Activated CD4-positive, CD25-positive, alpha-beta regulatory T cell treated with anti-CD3 and anti-CD28 coated beads, Interleukin-2, amount 50 U/mL, for 16 hours (primary cell): Measurements from ENCODE around the gene PLCB2.

ENCODE experiments used
- DNase-seq: peaks from one replicate; pipeline ENCODE4 v3.0.0-alpha.2; 2020; ENCODE audit warnings: low read depth, low spot score

The PLCB2 gene

DNA sequence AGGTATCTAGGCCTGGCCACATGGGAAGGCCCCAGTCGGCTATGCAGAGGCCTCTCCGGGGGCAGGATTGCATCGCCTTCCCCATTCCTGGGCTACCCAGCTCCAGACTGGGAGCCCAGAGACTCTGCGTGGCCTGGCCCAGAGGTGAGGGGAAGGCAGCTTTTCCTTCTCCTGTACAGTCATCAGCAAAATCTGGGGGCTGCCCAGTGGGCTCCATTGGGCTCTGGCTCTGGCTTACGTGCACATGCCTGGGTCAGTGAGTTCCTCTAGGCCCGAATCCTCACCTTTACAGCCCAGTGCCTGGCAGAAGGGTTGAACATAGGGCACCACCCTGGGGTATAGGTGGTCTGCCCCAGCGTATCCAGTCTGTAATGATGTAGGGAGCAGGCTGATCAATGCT is 20.9 kb downstream of the PLCB2 start:
- DNase-seq = no peak

DNA sequence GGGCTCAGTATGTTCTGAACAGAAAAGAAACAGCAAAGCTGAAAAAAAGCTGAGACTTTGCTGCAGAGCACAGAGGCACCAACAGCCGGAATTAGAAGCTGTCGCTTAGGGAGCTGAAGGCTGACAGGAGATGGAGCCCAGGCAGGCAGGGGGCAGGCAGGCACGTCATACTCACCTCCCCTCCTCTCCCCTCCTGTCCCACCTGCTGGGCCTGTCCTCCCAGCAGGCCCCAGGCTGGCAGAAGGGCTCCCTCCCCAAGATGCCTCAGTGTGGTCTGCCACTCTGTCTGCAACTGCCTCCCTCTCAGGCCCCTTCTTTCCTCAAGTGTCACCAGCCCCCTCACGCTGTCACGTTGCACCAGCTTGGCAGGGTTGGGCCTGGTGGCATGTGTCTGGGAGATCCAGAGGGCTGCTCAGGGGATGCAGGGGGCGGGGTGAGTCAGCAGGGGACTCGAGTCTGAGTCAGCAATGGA is 21.6 kb downstream of the PLCB2 start:
- no peak for DNase-seq

- no peak for DNase-seq
Observed at GRCh38 chr15:40285554-40286011, 22.2 kb downstream of the PLCB2 start.

DNA sequence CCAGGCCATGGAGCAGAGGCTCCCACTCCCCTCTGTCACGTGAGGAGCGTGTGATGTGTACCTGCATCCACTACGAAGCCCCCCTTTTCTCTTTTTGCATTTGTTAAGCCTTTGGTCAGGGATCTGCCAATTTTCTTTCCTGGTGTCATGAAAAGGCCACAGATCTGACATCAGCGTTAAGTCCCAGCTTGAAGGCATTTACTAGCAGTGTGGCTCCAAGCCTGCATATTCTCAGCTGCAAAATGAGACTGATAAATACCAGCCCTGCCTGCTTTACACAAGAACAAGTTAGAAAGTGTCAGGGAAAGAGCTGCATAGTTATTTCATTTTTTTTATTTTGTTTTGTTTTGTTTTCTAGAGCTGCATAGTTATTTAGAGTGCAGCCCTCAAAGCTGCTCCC is 22.6 kb downstream of the PLCB2 start:
- no peak for DNase-seq

- DNase-seq = no peak
Observed at GRCh38 chr15:40283615-40284300, 24.0 kb downstream of the PLCB2 start.

DNA sequence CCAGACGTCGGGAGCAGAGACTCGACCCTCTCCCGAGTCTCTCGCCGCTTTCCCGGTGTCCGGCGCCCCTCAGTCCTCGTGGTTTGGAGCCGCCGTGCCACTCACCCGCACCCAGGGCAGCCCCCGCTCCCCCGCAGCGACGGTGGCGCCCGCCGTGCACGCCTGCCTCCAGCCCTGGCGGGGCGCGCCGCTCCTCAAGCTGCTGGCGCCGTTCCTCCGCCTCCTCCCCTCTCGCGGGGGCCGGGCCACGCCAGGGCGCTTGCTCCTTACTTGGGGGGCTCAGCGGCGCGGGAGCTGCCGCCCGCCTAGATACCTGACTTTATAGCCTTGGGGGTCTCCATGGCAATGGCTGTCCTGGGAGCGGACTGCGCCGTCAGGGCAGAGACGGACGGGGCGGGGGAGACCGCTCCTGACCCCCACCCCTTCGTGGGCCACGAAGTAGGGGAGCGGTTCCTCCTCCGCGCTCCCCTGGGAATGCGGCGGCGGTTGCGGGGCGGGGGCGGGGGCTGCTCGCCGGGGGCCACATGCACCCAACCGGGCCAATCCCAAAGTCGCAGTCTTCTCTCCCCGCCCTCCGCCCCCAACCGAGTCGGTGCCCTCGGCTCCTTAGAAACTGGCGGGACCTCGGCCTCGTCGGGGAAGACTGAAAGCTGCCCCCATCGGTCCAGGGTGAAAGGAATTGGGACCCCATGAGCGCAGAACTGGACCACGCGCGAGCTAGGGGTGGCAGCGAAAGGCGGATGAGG is 24.7 kb downstream of the PLCB2 start, which contains the start of gene ANKRD63:
Gene ANKRD63 (minus strand): TSS at position 196 of the 746 bp plus-strand sequence. CDS start 478 bp downstream, outside the sequence.
- DNase-seq = no peak

DNA sequence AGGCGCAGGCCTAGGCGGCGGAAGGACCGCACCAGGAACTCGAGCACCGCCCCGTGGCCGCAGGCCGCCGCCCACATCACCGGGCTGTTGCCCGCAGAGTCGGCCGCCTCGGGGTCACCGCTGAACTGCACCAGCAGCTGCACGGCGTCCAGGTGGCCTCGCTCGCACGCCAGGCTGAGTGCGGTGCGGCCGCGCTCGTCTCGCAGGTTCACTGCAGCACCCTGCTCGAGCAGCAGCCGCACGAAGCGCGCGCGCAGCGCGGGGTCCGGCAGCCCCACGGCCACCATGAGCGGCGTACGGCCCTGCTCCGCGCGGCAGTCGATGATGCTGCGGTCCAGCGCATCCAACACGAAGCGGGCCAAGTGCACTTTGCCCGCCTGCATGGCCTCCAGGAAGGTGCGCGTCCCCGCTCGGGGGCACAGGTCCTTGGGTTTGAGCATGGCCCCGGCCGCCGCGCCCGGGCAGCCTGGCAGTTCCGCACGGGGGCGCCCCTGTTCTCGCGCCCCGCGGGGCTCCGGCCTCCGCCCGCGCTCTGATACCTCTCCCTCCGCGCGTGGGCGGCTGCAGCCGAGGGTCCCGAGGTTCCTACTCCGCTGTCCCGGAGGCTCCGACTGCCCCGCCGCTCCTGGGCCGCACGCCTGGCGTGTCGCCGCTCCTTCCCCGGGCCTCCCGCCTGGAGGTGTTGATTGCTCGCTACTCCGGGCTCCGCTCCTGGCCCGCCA is 25.4 kb downstream of the PLCB2 start:
- peak; percentile 12 for DNase-seq

GRCh38 chr15:40281801-40282146 is 26.0 kb downstream of the PLCB2 start:
- no peak for DNase-seq

DNA sequence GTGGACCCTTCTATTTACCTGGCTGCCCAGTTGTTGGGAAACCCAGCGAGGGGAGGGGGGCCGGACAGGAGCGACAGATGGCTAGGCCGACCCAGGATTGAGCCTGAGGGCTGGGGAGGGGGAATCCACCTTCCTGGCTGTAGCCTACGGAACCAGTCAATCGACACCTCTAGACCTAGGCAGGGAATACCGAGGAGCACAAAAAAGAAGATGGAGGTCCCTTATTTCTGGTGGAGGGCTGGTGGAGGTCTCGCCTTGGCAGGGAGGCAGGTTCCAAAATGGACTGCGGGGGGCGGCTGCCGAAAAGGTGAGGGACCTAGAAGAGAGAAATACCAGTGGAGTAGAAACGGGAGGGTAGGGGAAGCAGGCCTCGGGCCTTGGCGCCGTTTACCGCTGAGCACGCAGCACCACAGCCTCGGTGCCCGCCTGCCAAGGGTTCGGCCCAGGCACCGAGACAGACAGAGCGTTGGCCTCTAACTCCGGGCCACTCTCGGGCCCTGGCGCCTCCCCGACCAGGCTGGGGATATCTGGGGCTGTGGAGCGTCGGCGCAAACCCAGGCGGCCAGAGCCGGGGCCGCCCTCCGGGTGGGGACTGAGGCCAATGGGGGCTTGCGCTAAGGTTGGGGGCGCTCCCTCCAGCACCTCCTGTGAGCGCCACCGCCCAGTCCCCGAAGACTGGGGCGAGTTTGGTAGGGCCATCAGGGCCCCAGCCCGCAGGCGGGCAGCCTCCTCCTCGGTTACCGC is 26.5 kb downstream of the PLCB2 start:
- no peak for DNase-seq

- DNase-seq = no peak
Observed at GRCh38 chr15:40280260-40281056, 27.3 kb downstream of the PLCB2 start.

- DNase-seq = peak; percentile 55
Observed at GRCh38 chr15:40279437-40280141, 28.1 kb downstream of the PLCB2 start.

GRCh38 chr15:40278026-40278425 is 29.7 kb downstream of the PLCB2 start:
- no peak for DNase-seq

DNA sequence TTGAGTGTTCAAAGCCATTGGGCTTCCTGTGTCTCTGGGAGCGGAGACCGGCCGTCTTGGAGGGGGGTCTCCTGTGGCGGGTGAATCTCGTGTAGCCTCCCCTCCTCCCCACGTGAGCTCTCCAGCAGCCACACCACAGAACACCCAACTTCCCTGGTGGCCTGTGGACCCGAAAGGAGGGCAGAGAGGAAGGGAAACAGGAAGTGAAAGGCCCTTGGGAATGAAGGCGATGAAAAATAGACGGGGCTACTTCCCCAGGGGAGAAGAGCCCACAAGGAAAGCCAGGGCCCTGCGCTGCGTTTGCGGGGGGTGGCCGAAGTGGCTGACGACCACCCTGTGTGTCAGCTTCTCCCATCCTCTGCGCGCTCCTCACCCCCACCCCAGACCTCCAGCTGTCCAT is 30.3 kb downstream of the PLCB2 start:
- no peak for DNase-seq

DNA sequence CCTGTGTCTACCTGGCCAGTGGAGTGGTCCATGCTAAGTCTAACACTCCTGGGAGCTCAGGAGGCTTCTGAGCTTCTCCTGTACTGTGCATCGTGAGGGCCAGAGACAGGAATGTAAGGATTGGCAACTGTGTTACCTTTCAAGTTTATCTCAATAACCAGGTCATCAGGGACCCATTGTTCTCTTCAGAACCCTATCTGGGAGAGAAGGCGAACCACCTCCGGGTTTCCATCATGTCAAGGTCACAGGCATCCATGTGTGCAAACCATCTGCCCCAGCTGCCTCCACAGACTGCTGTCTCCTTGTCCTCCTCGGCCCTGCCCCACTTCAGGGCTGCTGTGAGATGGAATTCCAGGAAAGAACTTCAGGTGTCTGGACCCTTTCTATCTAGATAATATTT is 30.8 kb downstream of the PLCB2 start:
- DNase-seq = no peak

DNA sequence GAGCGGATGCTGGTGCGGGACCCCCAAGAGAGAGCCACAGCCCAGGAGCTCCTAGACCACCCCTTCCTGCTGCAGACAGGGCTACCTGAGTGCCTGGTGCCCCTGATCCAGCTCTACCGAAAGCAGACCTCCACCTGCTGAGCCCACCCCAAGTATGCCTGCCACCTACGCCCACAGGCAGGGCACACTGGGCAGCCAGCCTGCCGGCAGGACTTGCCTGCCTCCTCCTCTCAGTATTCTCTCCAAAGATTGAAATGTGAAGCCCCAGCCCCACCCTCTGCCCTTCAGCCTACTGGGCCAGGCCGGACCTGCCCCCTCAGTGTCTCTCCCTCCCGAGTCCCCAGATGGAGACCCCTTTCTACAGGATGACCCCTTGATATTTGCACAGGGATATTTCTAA is 31.8 kb downstream of the PLCB2 start:
- DNase-seq = no peak

DNA sequence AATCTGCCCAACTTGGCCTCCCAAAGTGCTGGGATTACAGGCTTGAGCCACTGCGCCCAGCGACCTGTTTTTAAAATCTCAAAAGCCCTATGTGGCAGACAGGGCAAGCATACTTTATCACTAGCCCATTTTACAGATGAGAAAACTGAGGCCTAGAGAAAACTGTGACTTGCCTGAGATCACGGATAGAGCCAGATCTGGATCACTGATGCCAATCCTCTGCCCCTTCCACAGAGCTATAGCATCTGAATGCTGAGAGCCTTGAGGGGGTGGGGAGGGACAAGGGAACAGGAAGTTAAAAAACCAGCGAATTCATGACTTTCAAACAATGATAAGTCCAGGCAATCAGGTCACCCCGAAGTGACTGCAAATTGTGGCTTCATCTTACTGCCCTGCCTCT is 32.2 kb downstream of the PLCB2 start:
- DNase-seq = no peak

DNA sequence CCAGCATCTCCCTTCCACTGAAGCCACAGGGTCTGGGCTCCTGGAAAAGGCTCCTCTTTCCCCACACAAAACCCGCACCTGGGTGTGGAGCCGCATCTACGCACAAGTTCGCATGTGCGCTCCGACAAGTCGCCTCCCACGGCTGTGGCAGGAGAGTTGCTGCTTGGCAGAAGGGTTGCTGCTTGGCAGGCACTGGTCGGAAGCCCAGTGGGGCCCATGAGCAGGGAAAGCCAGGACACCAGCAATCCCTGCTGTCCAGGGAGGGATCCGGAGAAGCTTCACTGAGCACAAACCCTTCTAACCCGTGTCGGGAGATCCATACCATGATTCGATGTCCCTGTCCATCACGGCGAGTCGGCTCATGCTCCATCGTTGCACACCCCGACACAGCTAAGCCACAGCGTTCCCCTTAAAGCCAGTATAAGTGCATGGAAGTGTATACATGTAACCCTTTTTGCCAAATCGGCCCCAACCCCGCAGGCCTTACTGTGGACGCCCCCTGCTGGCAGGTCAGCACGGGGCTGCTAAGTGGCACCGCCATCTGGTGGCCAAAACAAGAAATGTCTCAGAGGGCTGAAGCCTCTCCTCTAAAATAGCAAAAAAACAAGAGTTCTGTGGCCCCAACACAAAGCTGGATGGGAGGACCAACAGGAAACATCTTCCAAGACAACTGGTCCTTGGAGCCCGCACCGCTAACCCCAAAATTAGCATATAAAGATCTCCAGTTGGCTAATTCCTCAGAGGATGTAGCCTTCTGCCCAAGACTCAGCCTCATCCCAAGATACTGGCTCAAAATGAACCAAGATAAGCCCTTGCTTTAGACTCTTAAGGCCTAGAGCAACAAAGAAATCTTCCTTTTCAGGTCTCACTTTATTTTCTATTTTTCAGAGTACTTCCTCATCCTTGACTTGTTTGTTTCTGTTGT is 33.1 kb downstream of the PLCB2 start:
- peak; percentile 80 for DNase-seq

DNA sequence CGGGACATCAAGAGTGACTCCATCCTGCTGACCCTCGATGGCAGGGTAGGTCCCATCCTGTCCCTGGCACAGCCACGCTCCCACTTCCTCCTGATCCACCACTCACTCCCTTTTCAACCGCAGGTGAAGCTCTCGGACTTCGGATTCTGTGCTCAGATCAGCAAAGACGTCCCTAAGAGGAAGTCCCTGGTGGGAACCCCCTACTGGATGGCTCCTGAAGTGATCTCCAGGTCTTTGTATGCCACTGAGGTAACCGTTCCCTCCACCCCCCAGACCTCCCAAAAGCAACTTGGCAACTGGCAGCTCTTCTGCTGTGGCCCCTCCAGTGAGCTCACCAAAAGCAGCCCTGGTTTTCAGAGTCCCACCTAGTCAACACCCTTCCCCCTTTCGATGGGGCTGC is 34.3 kb downstream of the PLCB2 start:
- no peak for DNase-seq

DNA sequence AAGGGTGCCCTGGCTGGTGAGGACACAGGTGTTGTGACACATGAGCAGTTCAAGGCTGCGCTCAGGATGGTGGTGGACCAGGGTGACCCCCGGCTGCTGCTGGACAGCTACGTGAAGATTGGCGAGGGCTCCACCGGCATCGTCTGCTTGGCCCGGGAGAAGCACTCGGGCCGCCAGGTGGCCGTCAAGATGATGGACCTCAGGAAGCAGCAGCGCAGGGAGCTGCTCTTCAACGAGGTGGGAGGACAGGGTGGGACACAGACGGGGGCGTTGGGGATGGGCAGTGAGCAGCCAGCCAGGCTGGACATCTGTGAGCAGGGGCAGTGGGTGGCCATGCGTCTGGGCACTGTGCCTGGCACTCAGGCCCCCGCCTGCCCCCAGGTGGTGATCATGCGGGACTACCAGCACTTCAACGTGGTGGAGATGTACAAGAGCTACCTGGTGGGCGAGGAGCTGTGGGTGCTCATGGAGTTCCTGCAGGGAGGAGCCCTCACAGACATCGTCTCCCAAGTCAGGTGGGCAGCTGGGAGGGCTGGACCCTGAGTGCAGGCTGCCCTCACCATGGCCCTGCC is 35.2 kb downstream of the PLCB2 start:
- no peak for DNase-seq
